HepG2 (cell line): Measurements from ENCODE around the gene NAP1L1.

Source experiments
- TBP ChIP-seq: sonication (generic); formaldehyde crosslinking; IDR thresholded peaks from 2 replicates; pipeline ENCODE4 v1.5.0; 2020; ENCODE audit warnings: missing genetic modification reagents
- ZNF224 ChIP-seq: sonication (generic); formaldehyde crosslinking; IDR thresholded peaks from 2 replicates; pipeline ENCODE4 v1.5.0; 2020; ENCODE audit warnings: mild to moderate bottlenecking, missing genetic modification reagents

- TF ChIP-seq TBP = no peak
- TF ChIP-seq ZNF224 (CRISPR knock-in tag) = no peak
Measured at GRCh38 chr12:75991753-75992152, 92.7 kb downstream of the NAP1L1 start.
